SKM-1 treated with dmso at 0.1 percent for 144 hours (cell line): ENCODE measurements around the gene GTF2E1.

ENCODE experiments used
- DNase-seq: peaks from one replicate; lab custom pipeline; 2025; ENCODE audit not compliant: unreplicated experiment; lab: John Stamatoyannopoulos, UW

GTF2E1 gene

GRCh38 chr3:120796976-120797375, 54.4 kb downstream of the GTF2E1 start:
- no peak for DNase-seq

DNA sequence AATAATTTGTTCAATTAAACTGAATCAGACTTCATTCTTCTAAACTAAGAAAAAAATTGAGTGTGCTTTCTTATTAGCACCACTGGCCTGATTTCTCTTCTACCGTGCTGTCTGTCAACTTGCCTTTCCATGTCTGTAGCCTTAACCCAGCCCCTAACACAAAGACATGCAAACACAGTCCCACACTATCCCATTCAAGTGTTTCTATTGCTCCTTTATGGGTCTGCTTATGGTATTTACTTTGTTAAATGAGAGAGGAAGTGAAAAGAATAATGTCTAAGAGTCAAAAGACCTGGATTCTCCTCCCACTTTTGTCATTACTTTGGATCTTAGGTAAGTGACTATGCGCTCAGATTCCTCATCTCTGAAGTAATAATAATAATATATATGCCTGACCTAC, 55.3 kb downstream of the GTF2E1 start:
- no peak for DNase-seq

- no peak for DNase-seq
These were observed 55.8 kb downstream of the GTF2E1 start for GRCh38 chr3:120798346-120798745.

- no peak for DNase-seq
These were observed 58.1 kb downstream of the GTF2E1 start for GRCh38 chr3:120800625-120801024.

DNA sequence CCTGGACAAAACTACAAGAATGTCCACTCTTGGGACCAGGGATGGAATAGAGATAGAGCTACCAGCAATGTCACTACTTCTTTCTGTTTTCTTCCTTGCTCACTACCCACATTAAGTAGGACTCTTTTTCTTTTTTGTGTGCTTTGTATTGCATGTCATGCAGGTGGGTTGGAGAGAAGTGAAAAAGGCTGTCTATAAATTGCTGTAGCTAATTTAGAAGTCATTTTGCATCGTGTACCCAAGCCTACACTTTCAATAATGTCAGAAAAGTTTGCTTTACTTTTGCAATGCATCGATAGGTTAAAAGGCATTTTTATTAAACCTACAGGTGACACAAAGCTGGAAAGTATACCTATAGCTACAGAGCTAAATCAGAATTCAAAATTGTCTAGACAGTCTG, 58.9 kb downstream of the GTF2E1 start:
- DNase-seq: no peak

- no peak for DNase-seq
These were observed 60.4 kb downstream of the GTF2E1 start for GRCh38 chr3:120802916-120803315.

DNA sequence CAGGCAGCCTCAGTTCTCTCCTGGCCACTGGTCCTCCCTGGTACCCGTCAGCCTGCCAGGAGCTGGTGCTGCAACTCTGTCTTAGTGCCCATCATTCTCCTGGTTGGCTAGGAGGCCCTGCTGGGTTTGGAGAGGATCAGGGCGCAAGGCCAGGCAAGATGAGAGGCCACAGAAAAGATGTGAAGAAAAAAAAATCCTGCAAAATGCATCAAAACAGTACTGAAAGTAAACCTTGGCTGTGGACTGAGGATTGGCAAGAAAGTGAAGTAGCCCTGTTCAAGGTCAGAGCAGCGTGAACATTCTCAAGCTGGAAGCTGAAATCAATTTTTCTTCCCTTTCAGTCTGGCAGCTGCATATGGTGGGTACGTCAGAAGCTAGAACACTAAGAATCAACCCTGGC, 74.2 kb downstream of the GTF2E1 start:
- DNase-seq: no peak

DNA sequence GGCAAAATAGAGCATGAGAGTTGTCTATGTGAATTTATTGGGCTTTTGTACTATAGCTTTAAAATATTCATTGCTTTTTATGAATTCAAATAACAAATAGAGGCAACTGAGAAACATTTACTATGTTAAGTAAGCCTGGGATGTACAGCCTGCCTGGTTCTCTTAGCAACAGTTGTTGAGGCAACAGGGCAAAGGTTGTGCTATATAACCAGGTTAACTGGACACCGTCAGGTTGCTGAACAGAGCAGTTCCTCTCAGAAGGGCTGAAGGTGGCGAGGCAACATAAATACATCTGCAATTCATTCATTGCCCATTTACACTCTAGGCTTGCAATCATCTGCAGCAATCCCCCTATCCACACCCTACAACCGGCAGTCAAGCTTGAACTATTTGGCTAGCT, 78.2 kb downstream of the GTF2E1 start:
- DNase-seq: no peak

DNA sequence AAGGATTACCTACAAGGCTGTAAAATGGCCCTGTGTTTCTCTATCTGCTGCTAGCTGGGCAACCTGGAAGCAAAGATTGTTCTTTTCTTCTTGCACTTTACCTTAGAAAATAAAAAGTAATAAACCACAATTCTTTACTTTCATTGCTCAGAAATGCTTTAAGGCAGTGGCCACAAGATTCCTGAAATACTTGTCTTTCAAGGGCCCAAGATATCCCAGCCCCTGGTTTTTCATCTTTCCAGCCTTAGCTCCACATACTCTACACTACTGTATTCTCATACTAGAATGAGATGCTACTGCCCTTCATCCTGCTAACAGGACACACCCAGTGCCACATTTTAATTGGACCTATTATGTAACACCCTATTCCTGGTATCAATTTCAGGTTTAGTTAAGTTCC, 78.9 kb downstream of the GTF2E1 start:
- no peak for DNase-seq

DNA sequence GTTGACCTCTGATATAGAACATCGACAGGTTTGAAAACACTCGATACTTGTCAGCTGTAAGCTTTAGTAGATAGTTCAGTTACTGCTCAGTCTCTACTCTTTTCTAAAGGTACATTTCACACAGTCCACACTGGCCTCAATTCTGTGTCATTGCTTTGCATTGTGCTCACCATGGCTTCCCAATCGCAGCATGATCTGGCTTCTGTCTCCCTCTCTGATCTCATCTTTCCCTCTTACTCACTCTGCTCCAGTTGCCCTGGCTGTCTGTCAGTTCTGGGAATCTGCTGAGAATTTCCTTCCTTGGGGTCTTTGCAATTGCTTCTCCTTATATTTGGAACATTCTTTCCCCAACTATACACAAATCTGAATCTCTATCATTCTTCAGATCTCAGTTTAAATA, 80.6 kb downstream of the GTF2E1 start:
- DNase-seq: no peak

DNA sequence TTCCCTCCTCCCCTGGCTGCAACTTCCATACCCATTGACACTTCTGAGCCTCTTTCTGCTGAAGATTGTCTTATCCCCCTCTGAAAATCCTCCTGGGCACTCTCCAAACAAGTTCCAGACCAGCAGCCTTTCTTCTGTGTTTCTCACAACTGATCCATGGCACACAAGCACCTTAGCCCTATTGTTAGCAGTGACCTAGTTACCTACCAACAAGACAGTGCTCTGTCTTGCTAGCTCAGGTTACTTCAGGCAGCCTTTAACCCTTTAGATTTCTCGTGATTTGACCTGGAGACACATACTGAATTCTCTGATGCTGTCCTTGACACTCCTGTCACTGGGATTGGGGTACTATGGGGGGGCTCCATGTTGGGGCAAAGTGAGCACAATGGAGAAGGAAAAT, 82.1 kb downstream of the GTF2E1 start:
- no peak for DNase-seq

DNA sequence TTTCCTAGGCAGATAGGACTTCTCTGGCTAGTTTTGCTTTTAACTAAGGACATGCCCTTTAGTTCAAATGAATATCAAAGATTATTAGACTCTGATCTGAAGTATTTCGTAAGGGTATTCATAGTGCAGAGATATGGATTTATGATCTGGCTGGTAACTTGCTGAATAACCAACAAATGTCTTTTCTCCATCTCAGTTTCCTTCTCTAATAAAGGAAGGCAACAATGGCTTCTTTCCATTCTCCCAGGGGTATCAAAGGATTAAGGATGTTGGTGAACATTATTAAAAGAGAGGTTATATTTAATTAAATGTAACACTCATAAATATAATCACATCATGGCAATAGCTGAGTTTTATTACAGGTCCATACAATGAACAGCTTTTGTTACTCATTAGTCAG, 86.3 kb downstream of the GTF2E1 start:
- DNase-seq: no peak

GRCh38 chr3:120831066-120831465, 88.5 kb downstream of the GTF2E1 start:
- DNase-seq: no peak
